Left ventricle myocardium superior (tissue), 1 donor: ENCODE data around the gene FBXO10. TPM values are rescaled to one million over a fixed set of nuclear protein-coding genes. Genes with fewer than 3 reads are reported as not detected.

Source experiments
- ATAC-seq: fragments of 200-7000 bp; cut with Tn5 transposase; one replicate; pipeline ENCODE4 v1.9.1; 2020; ENCODE audit warnings: mild to moderate bottlenecking, moderate library complexity
- DNase-seq: peaks from one replicate; pipeline ENCODE4 v3.0.0-alpha.2; 2020
- intact Hi-C: fragments of 100-400 bp; cut with micrococcal nuclease; formaldehyde crosslinking; loops from one replicate; pipeline ENCODE4 v1.11.0; 2022
- total RNA-seq: library from RNA; stranded (reverse); fragmentation: NEBNext Ultra II Directional; extraction: Animal tissue kit (Norgen Biotek cat#: 25700); gene quantifications from one replicate; pipeline ENCODE4 v1.2.1, GENCODE V29; 2021
- donor health status: DM: no; HTN: yes; CAD: no; lungs with severe emphysema.

Gene FBXO10
- total RNA-seq, 1 donor from 2014 or later, result 8.3 TPM

DNA sequence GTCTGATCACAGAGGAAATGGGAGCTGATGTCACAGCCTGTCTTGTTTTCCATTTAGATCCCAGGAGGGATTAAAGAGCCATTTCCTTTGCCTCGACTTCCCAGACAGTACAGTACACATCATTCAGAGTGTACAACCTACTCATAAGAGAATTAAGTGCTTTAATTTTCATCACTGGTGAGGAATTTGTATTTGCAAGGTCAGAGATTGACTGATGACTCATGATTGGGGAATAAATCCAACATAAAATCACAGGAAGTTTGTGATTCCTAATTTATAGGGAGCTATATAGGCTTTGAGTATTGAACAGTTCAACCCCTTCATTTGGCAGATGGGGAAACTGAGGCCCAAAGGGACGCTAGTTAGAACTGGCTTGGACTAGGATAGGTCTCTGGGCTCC is 20.3 kb upstream of the FBXO10 start:
- DNase-seq (no peak), ATAC-seq (no peak)
- intact Hi-C loops, result no loop called here

DNA sequence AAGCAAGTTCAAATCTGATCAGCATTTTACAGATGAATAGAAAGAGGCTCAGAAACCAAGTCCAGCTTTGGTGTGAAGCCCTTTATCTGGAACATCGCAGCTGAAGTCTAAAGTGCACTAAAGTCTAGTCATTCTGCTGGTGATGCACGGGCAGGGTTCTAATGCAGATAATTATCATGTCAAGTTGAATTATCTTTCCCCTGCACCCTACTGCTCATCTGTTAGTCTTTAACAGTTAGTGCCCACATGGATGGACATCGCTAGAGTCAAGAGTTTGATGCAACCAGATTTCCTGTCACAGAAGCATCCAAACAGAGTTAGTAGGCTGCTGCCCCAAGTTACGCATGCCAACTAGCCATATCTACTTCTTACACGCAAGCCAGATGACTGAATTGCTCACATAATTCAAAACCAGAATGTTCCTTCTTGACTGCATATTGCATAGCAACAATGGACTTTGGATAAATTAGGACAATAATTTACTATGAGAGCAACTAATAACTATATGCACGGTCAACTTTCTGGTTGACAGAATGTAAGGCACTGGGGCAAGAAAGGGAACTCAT is 17.8 kb upstream of the FBXO10 start:
- ATAC-seq (no peak), DNase-seq (no peak)
- intact Hi-C loops, result no loop called here

DNA sequence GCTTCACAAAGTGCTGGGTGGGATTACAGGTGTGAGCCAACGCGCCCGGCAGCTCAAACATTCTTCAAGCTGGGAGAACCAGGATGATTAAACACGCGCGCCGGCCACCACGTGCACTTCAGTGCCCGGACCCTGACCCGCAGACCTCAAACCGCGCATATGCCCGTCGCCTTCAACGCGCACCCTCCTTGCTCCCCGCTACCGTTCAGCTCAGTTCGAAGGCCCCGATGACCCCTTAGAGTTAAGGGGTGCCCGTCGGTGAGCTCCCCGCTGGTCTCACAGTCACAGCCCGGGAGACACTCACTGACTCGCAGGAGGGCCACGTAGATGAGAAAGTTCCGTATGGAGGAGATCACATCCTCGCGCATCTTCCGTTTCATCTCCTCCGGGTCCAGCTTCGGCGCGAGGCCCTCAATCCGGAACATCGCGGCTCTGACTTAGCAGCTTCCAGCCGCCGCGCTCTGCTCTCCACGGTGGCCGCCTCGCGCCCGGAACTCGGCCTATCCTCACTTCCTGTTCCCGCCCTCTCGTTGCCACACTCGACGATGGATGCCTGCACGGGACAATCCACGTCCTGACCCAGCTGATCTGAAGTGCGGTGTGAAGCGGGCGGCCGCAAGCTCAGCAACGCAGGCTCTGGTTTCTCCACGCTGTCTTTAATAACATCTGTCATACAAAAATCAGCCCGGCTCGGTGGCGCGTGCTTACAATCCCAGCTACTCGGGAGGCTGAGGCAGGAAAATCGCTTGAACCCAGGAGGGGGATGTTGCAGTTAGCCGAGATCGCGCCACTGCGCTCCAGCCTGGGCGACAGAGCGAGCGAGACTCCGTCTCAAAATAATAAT is 16.1 kb upstream of the FBXO10 start, which contains the start of gene TOMM5:
Gene TOMM5 (minus strand): TSS at position 490 of the 844 bp plus-strand sequence. CDS start 65 bp downstream, at position 425.
- ATAC-seq, result peak; percentile 99
- intact Hi-C loops, result no loop called here
- peak; percentile 94 for DNase-seq

DNA sequence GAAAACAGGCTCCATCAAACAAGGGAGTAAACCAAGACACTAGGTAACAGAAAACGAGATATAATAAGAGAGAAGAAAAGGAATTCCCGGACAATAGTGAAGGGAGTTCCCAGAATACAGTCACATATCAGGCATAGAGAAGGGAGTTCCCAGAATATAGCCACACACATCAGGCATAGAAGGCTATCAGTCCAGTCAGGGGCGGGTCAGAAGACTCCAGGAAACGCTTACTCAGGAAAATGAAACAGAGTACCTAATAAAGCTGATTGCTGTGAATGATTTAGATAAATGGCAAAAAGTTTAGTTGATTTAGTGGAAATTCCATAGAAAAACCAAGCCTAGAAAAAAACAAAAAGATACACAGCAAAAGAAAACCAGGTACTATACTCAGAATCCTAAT is 11.3 kb upstream of the FBXO10 start:
- DNase-seq (no peak), ATAC-seq (no peak)
- intact Hi-C loops, result no loop called here

DNA sequence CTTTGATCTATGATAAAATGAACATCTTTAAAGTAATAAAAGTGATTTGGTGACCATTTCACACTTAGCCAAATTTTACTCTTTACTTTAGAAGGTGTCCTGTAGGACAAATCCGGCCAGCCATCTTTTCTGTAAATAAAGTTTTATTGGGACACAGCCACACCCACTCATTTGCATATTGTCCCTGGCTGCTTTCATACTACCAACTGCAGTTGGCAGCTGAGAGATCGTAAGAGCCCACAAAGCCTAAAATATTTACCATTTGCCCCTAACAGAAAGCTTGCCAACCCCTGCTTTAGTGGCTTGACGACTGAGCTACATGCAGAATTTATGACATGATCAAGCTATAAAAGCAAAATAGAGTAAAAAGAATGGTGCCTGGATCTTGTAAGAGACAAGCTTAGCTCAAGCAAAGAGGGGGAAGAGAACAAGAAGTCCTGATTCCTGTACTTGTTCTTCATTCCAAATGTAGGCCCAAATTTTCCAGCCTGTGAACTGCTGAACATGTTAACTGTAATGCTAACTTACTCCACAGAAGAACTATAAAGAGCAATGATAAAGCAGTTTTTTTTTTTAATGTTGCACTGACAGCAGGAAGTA is 7.4 kb upstream of the FBXO10 start:
- no peak for DNase-seq
- ATAC-seq, result no peak
- intact Hi-C loops, result no loop called here

DNA sequence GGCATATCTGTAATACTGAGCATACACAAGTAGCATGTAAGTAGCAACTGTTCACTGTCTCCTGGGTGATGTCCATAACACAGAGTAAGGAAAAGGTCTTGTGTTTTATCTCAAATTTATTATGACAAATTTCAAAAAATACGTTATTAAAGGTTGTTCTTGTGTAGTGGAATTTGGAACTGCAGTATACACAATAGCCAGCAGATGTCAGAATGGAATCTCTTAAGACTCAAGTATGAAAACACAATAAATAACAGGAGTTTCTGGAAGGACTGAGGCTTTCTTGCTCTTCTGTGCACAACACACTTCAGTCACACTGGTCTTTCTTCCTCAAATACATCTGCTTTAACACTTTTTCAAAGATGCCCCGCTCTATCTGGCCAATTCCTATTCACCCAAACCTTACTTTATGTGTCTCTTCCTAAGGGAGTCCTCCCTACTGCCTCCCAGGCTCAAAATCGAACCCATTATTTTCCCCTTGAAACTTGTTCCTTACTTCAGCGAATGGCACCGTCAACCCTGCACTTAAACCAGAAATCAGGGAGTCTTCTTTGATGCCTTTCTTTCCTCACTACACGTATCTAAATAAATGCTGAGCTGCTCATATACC is 6.5 kb upstream of the FBXO10 start:
- ATAC-seq (peak; percentile 38), DNase-seq (no peak)
- intact Hi-C loops, result no loop called here

DNA sequence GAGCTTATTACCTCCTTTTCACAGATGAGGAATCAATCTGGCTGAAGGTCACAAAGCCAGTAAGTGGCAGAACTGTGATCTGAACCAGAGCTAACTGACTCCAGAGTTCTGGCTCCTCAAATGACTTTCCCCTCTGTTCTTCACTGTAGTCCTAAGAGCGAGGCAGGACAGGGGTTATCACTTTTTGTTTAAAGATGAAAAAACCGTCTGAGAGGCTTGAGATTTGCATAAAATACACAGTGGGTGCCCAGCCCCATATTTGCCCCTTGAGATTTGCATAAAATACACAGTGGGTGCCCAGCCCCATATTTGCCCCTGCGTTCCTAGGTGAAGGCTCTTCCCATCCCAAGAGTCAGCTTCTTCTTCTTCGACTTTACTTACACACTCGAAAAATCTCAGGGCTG is 667 bp downstream of the FBXO10 start:
- ATAC-seq (peak; percentile 50), DNase-seq (no peak)
- intact Hi-C loops, result no loop called here

DNA sequence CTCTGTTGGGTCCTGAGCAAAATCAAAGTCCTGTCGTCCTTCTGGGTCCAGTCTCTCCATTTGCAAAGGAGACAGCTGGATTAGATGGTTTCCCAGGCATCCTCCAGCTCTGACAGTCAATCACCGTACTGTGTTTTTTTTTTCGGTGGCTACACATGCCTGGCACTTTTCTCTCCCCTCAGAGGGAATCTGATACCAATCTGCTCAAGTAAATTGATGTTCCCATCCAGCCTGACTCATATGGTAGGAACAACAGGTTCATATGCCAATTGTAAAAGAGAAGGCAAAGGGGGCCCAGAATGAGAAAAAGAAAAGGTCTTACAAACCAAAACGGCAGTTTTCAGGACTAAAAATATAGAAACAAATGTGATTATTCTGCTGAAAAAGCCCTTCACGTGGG is 1.2 kb downstream of the FBXO10 start:
- ATAC-seq (no peak), DNase-seq (no peak)
- intact Hi-C loops, result no loop called here

DNA sequence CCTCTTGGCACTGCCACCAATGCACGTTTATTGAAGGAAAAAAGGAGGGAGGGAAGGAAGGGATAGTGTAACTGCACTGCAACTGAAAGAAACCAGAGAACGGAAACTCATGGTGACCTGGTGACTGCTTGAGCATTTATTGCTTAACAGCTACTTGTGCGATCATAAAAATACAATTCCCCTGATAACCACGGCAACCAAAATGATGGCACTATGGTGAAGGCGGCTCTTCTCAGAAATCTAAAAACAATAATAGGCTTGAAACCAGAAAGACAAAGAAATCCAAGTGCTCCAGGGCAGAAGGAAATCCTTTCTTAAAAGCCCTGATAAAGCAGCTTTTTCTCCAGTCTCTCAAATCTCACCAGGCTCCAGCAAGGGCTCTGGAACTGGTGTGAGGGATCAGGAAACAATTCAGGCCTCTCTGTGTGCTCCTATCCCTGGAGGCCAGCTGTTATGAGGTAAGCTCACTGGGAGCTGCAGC is 1.9 kb downstream of the FBXO10 start:
- intact Hi-C loops, result no loop called here
- ATAC-seq, result no peak
- DNase-seq, result no peak

DNA sequence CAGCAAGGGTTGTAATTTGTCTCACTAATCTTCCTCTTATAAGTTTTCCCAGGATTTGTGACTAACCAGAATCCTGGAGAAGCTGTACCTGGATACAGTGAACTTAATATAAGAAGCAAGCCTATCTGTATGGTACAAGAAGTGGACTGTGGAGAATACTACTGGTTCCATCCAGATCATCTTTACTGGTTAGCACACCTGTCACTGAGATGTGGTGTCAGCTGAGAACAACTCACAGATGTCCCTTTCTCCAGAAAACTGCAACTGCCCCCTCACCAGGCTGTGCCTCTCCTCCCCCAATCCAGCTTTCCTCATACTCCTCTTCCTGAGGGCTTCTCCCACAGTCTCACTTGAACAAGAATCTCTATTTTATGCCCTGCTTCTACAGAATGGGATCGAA is 4.9 kb downstream of the FBXO10 start:
- intact Hi-C loops, result no loop called here
- no peak for DNase-seq
- ATAC-seq, result no peak

DNA sequence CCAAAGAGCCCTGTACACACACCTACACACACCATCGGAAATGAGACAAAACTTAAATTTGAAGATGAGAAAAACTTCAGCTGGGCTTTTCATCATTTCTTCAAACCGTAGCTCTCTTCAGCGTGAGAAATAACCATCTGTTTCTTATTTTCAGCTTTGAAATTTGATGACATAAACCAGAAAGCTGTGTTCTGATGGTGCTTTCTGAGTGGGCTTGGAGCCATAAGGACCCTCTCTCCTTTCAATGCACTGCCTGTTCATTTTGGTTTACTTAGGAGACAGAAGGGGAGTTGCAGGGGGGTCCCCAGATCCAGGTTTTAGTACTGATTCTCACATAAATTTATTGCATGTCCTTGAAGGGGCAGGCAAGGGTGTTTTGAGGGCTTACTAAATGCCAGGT is 9.5 kb downstream of the FBXO10 start:
- DNase-seq (no peak), ATAC-seq (no peak)
- intact Hi-C loops, result no loop called here

DNA sequence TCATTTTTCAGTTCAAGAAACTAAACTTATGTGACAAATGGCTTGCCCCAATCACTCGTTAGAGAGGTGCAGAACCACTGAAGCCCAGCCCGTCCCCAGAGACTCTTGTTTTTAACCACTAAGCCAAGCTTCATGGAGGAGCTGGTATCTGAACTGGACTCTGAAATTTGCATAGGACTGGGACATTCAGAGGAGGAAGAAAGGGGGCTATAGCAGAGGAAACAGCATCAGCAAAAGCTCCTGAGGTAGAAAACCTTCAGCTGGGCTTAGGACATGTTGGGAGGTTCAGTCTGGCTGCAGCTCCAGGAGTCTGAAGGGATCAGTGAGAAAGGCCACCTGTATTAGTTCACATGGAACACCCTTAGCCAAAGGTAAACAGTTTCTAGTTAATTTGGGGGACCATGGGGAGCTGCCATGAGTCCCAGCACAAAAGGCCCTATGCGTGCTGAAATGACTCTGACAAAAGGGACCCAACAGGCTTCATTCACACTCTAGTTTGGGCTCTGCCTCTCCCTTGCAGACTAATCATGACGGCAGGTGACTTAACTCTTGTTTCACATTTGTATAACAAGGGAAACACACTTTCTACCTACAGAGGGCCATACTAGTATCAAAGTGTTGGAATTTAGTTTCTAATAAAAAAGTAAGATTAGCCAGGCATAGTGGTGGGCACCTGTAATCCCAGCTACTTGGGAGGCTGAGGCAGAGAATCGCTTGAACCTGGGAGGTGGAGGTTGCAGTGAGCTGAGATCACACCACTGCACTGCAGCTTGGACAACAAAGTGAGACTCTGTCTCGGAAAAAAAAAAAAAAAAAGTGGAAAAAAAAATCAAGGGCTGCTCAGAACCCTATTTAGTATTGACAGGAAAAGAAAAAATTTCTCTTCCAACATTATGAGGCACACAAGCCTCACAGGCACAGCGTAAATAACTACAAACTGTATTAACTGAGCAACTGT is 10.2 kb downstream of the FBXO10 start:
- no peak for DNase-seq
- intact Hi-C loops, result no loop called here
- ATAC-seq, result no peak

DNA sequence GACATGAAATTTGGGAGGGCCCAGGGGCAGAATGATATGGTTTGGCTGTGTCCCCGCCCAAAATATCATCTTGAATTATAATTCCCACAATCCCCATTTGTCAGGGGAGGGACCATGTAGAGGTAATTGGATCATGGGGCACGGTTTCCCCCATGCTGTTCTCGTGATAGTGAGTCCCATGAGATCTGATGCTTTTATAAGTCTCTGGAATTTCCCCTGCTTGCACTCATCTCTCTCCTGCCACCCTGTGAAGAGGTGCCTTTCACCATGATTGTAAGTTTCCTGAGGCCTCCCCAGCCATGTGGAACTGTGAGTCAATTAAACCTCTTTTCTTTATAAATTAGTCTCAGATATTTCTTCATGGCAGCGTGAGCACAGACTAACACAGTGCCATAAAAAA is 11.3 kb downstream of the FBXO10 start:
- DNase-seq (no peak), ATAC-seq (no peak)
- intact Hi-C loops, result no loop called here

DNA sequence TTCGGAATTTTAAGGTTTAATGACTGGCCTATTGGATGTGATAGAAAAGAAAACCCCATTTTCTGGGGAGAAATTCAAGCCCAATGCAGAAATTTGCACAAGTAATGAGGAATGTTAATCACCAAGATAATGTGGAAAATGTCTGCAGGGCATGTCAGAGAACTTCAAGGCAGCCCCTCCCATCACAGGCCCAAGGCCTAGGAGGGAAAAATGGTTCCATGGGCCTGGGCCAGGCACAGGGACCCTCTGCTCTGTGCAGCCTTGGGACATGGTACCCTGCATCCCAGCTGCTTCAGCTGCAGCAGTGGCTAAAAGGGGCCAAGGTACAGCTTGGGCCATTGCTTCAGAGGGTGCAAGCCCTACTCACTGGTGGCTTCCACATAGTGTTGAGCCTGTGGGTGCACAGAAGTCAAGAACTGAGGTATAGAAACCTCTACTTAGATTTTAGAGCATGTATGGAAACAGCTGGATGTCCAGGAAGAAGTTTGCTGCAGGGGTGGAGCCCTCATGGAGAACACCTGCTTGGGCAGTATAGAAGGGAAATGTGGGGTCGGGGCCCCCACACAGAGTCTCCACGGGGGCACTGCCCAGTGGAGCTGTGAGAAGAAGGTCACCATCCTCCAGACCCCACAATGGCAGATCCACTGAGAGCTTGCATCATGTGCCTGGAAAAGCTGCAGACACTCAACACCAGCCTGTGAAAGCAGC is 12.2 kb downstream of the FBXO10 start:
- intact Hi-C loops, result no loop called here
- ATAC-seq, result no peak

DNA sequence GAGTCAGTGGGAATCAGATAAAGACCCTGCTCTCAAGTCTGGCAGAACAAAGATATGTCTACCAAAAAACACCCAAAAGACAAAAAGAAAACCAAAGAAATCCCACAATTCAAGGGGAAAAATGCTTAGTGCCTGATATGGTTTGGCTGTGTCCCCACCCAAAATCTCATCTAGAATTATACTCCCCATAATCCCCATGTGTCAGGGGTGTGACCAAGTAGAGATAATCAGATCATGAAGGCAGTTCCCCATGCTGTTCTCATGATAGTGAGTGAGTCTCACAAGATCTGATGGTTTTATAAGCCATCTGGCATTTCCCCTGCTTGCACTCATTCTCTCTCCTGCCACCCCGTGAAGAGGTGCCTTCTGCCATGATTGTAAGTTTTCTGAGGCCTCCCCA is 13.4 kb downstream of the FBXO10 start:
- intact Hi-C loops, result no loop called here
- ATAC-seq, result no peak
- no peak for DNase-seq

More for the DNA sequence above, 12.2 kb downstream of the FBXO10 start:
- DNase-seq, result no peak

DNA sequence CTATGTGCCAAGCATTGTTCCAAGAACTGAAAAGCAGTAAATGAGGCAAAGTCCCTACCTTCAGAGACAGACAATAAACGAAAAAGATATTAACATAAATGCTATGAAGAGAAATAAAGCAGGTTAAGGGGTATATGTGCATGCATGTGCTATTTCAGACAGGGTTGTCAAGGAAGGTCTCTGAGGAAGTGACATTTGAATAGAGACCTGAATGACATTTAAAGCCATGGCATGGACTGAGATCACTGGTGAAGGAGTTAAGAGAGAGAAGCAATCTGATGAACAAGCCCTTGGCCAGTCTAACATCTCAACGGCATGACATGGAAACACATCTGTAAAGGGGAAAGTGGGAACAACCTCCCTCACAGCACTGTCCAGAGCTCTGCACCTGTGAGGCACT is 14.5 kb downstream of the FBXO10 start:
- intact Hi-C loops, result no loop called here
- ATAC-seq, result no peak

DNA sequence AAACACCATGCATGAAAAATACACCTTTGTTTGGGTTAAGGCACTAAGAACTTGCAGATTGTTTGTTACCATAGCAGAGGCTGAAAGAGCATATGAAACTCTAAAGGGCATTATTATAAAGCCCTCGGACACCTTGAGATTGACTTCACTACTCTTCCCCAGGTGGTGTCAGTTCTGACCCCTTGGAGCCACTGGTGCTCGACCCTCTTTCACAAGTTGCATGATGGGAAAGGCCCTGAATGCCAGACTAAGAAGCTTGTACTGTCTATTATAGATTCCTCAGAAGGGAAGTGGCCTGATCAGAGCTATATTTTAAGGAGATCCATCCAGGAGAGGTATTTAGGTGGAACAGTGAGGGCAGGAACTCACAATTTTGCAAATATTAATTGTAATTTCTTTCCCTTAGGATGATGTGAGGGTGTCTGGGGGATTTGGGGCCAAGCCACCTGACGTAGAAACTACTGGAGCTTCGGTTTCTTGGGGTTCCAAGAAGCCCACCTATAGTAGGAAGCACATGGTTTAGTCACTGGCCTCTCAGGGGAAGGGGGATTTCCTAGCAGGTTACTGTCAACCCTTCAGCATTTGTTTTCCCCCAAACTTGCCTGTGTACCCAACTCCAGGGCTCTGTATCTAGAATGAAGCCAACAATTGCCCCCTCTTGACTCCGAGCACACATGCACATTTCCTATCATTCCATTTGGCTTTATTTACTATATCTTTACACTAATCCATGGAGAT is 16.2 kb downstream of the FBXO10 start:
- intact Hi-C loops, result no loop called here

More for the DNA sequence above, 14.5 kb downstream of the FBXO10 start:
- no peak for DNase-seq

DNA sequence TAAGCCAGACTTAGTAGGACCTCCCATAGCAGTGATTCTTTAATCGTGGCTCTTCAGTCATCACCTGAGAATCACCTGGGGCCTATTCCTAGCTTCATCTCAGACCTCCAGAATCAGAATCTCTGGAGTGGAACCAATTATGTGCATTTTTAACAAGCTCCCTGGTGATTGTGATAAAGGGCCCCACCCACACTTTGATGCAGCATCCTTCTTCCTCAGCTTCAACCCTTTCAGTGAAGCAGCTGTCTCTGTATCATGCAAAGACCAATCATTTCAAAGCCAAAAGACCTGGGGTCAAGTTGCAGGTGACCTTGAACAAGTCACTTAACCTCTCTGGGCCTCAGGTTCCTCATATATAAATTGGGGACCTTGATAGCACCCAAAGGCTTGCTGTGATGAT is 17.1 kb downstream of the FBXO10 start:
- intact Hi-C loops, result no loop called here
- no peak for DNase-seq
- ATAC-seq, result no peak

More for the DNA sequence above, 16.2 kb downstream of the FBXO10 start:
- DNase-seq (no peak), ATAC-seq (no peak)
